Activated T-helper 1 cell treated with Interleukin-2 at 50 U/mL for 16 hours (primary cell): ENCODE results near the gene SKP2.
A peak's percentile ranks its signal among the peaks of the same experiment; 100 is the strongest.
"Not testable (repeated sequence)": the region's sequence is repeated elsewhere in the genome, so short reads cannot be mapped to it uniquely, and the experiment has no call there.

Source experiments
- DNase-seq: peaks from one replicate; pipeline ENCODE4 v3.0.0-alpha.2; 2020; ENCODE audit warnings: low read depth

Gene SKP2

GRCh38 chr5:36151434-36152323 is at the start of gene SKP2, which contains the start of gene LMBRD2:
TSS of gene SKP2 (plus strand) at chr5:36152111. CDS start at chr5:36152263, 152 bp downstream.
TSS of gene LMBRD2 (minus strand) at chr5:36151887. CDS start at chr5:36143349, 8,538 bp downstream.
- DNase-seq, result peak; percentile 93

GRCh38 chr5:36105819-36106218 is 46.1 kb upstream of the SKP2 start:
- DNase-seq, result no peak

DNA sequence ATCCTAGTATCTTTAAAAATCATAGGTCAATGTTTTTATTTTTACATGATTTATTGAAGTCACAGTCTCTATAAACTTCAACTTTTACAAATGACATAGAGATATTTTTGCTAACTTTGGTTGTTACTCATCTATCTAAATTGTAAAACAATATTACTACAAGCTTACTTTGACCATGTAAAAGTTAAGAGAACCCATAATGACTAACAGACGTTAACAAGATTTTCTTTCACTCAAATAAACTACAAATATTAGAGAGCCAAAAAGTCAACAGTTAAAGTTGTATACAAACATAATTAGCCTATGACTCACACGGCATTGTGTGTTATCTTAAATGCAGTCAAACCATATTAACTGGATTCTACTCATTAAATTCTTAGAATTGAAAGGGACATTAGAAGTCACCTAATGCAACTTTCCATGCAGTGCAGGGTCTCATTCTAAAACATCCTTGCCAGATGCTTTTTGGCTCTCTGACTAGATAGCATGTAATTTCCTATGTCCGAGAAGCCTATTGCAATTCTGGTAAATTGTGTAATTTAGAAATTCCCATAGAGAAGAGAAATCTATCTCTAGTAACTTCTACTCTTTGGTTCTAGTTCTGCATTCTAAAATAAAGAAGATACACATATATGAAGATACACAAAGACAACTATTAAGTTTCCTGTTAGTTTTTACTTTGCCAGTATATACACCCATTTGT is 43.0 kb upstream of the SKP2 start:
- DNase-seq, result no peak

DNA sequence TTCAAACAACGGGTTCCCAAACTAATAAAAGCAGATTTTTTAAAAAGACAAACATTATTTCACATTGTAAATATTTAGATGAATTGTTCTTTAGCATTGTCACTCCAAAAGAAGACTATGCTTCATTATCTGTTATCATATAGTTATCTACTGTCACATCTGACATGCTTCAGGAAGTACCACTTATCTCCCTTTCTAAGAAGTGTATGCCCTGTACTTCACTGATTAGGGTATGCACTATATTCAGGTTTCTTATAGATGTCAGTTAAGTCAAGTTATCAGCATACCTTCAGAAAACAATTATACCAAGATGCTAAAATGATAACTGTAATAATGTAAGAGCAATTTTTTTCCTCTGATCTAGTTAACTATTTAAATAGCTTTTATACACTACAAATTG is 40.7 kb upstream of the SKP2 start:
- no peak for DNase-seq

- DNase-seq, result no peak
Observed at GRCh38 chr5:36125868-36126267, 26.0 kb upstream of the SKP2 start.

- DNase-seq, result no peak
Observed at GRCh38 chr5:36128795-36129194, 23.1 kb upstream of the SKP2 start.

GRCh38 chr5:36129666-36130065 is 22.2 kb upstream of the SKP2 start:
- DNase-seq, result not testable (repeated sequence)

DNA sequence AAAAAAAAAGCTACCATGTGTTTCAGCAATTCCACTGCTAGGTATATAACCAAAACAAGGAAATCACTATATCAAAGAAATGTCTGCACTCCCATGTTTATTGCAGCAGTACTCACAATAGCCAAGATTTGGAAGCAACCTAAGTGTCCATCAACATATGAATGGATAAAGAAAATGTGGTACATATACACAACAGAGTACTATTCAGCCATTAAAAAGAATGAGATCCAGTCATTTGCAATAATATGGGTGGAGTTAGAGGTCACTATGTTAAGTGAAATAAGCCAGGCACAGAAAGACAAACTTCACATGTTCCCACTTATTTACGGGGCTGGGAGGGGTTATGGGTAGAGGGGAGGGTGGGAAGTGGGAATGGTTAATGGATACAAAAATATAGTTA is 18.9 kb upstream of the SKP2 start:
- not testable (repeated sequence) for DNase-seq

- no peak for DNase-seq
Observed at GRCh38 chr5:36135988-36136387, 15.9 kb upstream of the SKP2 start.

DNA sequence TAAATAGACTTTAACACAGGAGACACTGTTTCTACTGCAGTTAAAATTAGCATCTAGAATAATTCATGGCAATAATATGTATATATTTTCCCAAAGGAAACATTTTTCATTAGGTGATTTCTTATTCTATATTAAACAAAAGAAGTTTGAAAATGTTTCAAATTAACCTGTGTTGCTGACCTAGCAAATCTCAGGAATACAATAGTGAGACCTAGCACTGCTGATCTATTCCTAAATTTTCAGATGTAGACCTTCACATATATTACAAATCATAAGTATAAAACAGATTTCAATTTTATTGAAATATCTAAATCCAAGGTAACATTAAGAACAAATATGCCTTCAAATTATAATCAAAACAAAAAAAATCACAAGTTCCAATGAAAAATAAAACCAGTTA is 15.3 kb upstream of the SKP2 start:
- no peak for DNase-seq

- DNase-seq, result no peak
Observed at GRCh38 chr5:36138900-36139683, 12.8 kb upstream of the SKP2 start.

DNA sequence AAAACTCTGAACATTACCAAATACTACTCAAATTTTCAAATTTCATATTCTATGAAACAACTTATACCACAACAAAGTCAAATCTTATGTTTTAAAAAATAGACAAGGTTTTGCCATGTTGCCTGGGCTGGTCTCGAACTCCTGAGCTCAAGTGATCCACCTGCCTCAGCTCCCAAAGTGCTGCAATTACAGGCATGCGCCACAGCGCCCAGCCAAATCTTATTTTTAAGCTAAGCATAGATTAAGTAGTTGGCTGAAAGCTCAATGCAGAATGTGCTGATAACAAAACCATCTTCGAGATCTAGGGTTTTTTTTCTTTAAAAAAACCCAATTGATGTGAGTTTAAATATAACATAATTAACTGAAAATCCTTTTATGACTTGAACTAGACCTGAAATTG is 6.6 kb upstream of the SKP2 start:
- no peak for DNase-seq

GRCh38 chr5:36146390-36146789 is 5.5 kb upstream of the SKP2 start:
- no peak for DNase-seq

DNA sequence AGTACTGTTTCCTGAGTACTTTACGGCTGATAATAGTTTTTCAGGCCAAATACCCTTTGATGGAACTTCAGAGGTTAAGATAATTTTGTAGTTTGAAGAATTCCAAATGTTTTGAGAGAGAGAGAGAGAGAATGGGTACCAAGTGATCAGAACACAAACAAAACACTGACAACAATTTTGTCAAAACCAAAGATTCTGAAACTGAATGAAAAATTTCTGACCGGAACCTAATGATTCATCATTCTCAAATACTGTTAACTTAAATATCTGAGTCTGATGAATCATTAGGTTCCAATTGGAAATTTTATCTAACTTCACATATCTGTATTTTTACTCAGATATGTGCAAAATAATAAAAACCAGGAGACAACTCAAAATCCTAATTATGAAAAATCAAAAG is 4.2 kb upstream of the SKP2 start:
- no peak for DNase-seq

- DNase-seq, result no peak
Observed at GRCh38 chr5:36150676-36151433, 1.1 kb upstream of the SKP2 start.

DNA sequence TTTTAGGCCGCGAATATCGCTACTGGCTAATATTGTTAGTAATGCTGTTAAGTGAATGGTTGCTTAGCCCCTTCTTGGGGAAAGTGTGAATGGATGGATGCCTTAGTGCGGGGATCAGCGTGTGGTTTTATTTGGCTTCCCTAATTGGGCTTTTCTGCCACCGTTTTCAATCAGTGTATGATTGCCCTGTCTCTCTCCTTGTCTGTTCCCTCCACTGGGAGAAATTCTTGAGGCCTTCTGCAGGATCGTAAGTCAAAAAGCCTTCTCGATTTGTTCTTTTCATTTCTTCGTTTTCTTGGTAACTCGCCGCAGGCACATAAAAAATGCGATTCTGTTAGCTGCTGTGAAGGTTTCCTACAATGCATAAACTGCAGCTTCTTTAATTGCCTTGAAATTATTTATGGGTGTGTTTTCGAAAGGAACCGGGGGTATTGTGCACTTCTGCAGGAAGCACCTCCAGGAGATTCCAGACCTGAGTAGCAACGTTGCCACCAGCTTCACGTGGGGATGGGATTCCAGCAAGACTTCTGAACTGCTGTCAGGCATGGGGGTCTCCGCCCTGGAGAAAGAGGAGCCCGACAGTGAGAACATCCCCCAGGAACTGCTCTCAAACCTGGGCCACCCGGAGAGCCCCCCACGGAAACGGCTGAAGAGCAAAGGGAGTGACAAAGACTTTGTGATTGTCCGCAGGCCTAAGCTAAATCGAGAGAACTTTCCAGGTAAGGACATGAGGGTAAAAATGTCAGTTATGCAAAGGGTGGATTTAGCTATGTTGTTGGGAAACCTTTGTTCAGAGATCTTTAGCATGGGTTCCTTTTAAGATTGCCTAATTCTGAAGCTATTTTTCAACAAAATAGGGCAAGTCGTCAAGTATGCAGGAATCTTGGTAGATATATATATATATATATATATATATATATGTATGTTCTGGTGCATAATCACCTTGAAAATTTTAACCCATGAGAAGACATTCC is 700 bp downstream of the SKP2 start:
- DNase-seq, result no peak

DNA sequence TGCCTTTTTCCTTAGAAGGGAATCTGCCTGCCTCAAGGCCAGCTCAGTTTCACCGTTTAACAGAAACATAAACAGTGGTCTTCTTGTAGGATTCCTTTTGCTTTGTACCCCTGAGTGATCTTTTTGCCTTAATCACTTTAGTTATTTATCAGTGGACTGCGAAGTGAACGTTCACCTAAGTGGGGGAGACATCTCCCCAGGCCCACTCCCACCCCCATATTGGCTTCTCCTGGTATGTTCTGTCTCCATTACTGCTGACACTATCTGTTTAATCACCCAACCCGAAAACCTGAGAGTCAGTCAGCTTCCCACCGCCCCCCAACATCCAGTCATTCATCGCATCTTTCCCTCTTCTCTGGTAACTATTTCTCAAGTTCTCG is 1.4 kb downstream of the SKP2 start:
- DNase-seq, result no peak

GRCh38 chr5:36153726-36154125 is 1.8 kb downstream of the SKP2 start:
- DNase-seq, result no peak

DNA sequence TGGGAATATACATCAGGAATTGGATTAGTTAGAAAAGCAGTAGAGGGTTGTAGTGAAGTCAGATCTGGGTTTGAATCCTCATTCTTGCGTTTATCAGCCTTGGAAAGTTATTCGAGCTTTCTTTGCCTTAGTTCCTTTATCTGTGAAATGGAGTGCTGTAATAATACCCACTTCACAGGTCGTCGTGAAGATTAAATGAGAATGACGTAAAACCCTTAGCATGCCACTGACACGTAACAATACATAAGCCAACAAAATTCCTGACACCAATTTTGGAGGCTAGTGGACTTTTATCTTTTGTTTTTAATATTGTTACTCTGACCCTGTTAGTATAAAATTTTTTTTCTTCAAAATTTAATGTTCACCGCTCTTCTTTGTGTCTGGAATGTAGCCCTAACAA is 3.4 kb downstream of the SKP2 start:
- no peak for DNase-seq

- DNase-seq, result no peak
Observed at GRCh38 chr5:36156121-36156601, 4.2 kb downstream of the SKP2 start.
